GM12878 (cell line): ENCODE data around the gene PLPP3. TPM values are rescaled to one million over a fixed set of nuclear protein-coding genes. Genes with fewer than 3 reads are reported as not detected.

Experiments used
- polyA plus RNA-seq, 11 experiments: library from polyadenylated mRNA; depleted of rRNA in 4 of 11; unstranded in 6 of 11; stranded (reverse) in 5 of 11; fragments of >200 nt; fragmentation: Nextera tagmentation in 4 of 11; fragmentation: Illumina TruSeq in 1 of 11; extraction: Ambion mirVana in 4 of 11; extraction: Trizol in 1 of 11; gene quantifications; 1 replicate in 1 of 11; 2 replicates in 10 of 11; pipeline versions ENCODE4 v1.2.1 to v1.2.3, GENCODE V29; 2011 to 2016; ENCODE audit warnings: inconsistent platforms in 2 of 11, missing spikeins in 2 of 11, low read depth in 1 of 11
- small RNA-seq: library from RNA; depleted of rRNA; stranded (forward); fragments of <200 nt; gene quantifications from one replicate; pipeline ENCODE3, GENCODE V24; 2014
- total RNA-seq, 4 experiments: library from RNA; depleted of rRNA in 3 of 4; stranded (reverse); fragments of >200 nt in 3 of 4; fragmentation: Illumina TruSeq in 1 of 4; extraction: Trizol in 1 of 4; gene quantifications; 2 replicates each; pipeline versions ENCODE4 v1.2.1 to v1.2.3, GENCODE V29; 2013 to 2021

Gene PLPP3
- total and polyA plus RNA-seq, 10 of the 15 experiments (the other 5 are each of a cell fraction or from before 2014, with no cell fraction given): 6.4 to 26.8 (median 9.5) TPM

Small RNA genes within 50 kb of the gene (small RNA-seq; reads per million reads assigned to genes)
- gene AC099789.1: not detected

Other genes starting within 250 kb of the PLPP3 start
- gene PRKAA2, start 65.8 kb upstream of the PLPP3 start, total RNA-seq (2014; rRNA removed): not detected in 2 replicates
- gene PRKAA2, start 65.8 kb upstream of the PLPP3 start, total RNA-seq (2014; rRNA removed; fragmentation: Illumina TruSeq; extraction: Trizol): not detected in 2 replicates
- gene PRKAA2, start 65.8 kb upstream of the PLPP3 start, total RNA-seq (2021): not detected in 2 replicates
- 0.01 TPM in 2 replicates for gene PRKAA2, start 65.8 kb upstream of the PLPP3 start, polyA plus RNA-seq (2011; rRNA removed)
- not detected in 2 replicates for gene PRKAA2, start 65.8 kb upstream of the PLPP3 start, polyA plus RNA-seq (2014; fragmentation: Illumina TruSeq; extraction: Trizol)
- not detected for gene PRKAA2, start 65.8 kb upstream of the PLPP3 start, polyA plus RNA-seq (2014; fragmentation: Nextera tagmentation; extraction: Ambion mirVana)
- not detected in 2 replicates for gene PRKAA2, start 65.8 kb upstream of the PLPP3 start, polyA plus RNA-seq (2014; rRNA removed)
- gene PRKAA2, start 65.8 kb upstream of the PLPP3 start, polyA plus RNA-seq (2016; fragmentation: Nextera tagmentation; extraction: Ambion mirVana): not detected
- 0.33 TPM in 1 of 2 replicates, not detected in the other for gene FYB2, start 239.8 kb upstream of the PLPP3 start, total RNA-seq (2014; rRNA removed)
- 0.04 and 0.14 TPM in 2 replicates for gene FYB2, start 239.8 kb upstream of the PLPP3 start, total RNA-seq (2014; rRNA removed; fragmentation: Illumina TruSeq; extraction: Trizol)
- gene FYB2, start 239.8 kb upstream of the PLPP3 start, total RNA-seq (2021): 0.08 TPM in 1 of 2 replicates, not detected in the other
- gene FYB2, start 239.8 kb upstream of the PLPP3 start, polyA plus RNA-seq (2011; rRNA removed): 0.05 and 0.12 TPM in 2 replicates
- 0.09 and 0.13 TPM in 2 replicates for gene FYB2, start 239.8 kb upstream of the PLPP3 start, polyA plus RNA-seq (2014; fragmentation: Illumina TruSeq; extraction: Trizol)
- under 1 TPM in 1 of 2 experiments, not detected in 1; 0.04 TPM for gene FYB2, start 239.8 kb upstream of the PLPP3 start, polyA plus RNA-seq (2014; fragmentation: Nextera tagmentation; extraction: Ambion mirVana)
- 0.04 and 0.05 TPM in 2 replicates for gene FYB2, start 239.8 kb upstream of the PLPP3 start, polyA plus RNA-seq (2014; rRNA removed)
- gene FYB2, start 239.8 kb upstream of the PLPP3 start, polyA plus RNA-seq (2016; fragmentation: Nextera tagmentation; extraction: Ambion mirVana): under 1 TPM in 1 of 2 experiments, not detected in 1; 0.16 TPM